ENCODE results near the gene RBM15B. TPM values are rescaled to one million over a fixed set of nuclear protein-coding genes. Genes with fewer than 3 reads are reported as not detected.

Gene RBM15B
- total and polyA plus RNA-seq, 9 of the 15 experiments (the other 6 are each of a cell fraction or from before 2014, with no cell fraction given), result 1.8 to 21.0 (median 10.5) TPM

GRCh38 chr3:51358981-51359380 is 32.1 kb upstream of the RBM15B start:
- Histone ChIP-seq H3K27me3 (ENCODE audit: control insufficient read depth in 2 of 2, insufficient read depth in 2 of 2, low read length in 2 of 2) (peaks cover 0 to 12% of the 10 kb centered on the region in 2 experiments; a peak in 2 of 5 replicates), H4K20me1 (replicated peaks; ENCODE audit: control insufficient read depth, insufficient read depth, low read length) (no peaks in the 10 kb centered on the region), H3K9ac (ENCODE audit: insufficient read depth in 1 of 2, low read depth in 2 of 2, low read length in 2 of 2) (no peak overlapping the region), H3K4me1 (replicated peaks in 1 of 2; ENCODE audit: control insufficient read depth in 2 of 2, insufficient read depth in 2 of 2, low read length in 2 of 2) (no peaks in the 10 kb centered on the region; a peak in 1 of 5 replicates), H3K9me1 (ENCODE audit: control insufficient read depth, insufficient read depth, low read length) (no peaks in the 10 kb centered on the region), H3K4me2 (ENCODE audit: insufficient read depth, low read length) (no peak overlapping the region), H2AFZ (ENCODE audit: low read depth, low read length) (no peak overlapping the region), H3K36me3 (ENCODE audit: control insufficient read depth, insufficient read depth, low read length) (no peaks in the 10 kb centered on the region), H3K79me2 (ENCODE audit: control insufficient read depth, insufficient read depth, low read length) (no peaks in the 10 kb centered on the region), H3K9me3 (replicated peaks; ENCODE audit: control insufficient read depth, insufficient read depth, low read depth, low read length) (no peaks in the 10 kb centered on the region), H3K4me3 (no peak overlapping the region), H3K27ac (ENCODE audit: extremely low read depth, low read depth, low read length) (no peak overlapping the region)
- DNase-seq (ENCODE audit: extremely low read depth in 1 of 4, low spot score in 3 of 4), result no peak
- ChIA-PET POLR2A (interaction anchor here (0.6 to 1.1 kb wide), 2 partner anchors 13 to 294 kb away, joined by 3 to 4 read pairs; no protein-coding TSS in a partner anchor), CTCF (ENCODE audit: low intra/inter-chr PET ratio) (no interaction called here)
- intact Hi-C loops (cut with micrococcal nuclease) (no loop called here), in situ Hi-C loops (cut with MboI) (no loop called here)
- no peak for ATAC-seq
- FAIRE-seq, result no peak
- no TSS peak for BruUV-seq (replicated peaks)
- TF ChIP-seq MXI1 (IDR thresholded peaks at IDR 0.05; ENCODE audit: low read depth, low read length) (no peak), ZNF316 (IDR thresholded peaks at IDR 0.05) (no peak), FUS (optimal IDR thresholded peaks at IDR 0.05; ENCODE audit: low read depth, low read length) (no peak), E2F5 (CRISPR knock-in tag; IDR thresholded peaks at IDR 0.05) (no peak), CTCFL (IDR thresholded peaks at IDR 0.05; ENCODE audit: borderline replicate concordance, insufficient read depth, low read depth, low read length, poor library complexity, severe bottlenecking) (no peak), RFX7 (CRISPR knock-in tag; IDR thresholded peaks at IDR 0.05) (no peak), PHB2 (IDR thresholded peaks at IDR 0.05; ENCODE audit: low read depth) (no peak), ZNF12 (CRISPR knock-in tag; IDR thresholded peaks at IDR 0.05) (no peak), DEAF1 (CRISPR knock-in tag; IDR thresholded peaks at IDR 0.05) (no peak), HMG20B (CRISPR knock-in tag; IDR thresholded peaks at IDR 0.05) (no peak), GATA2 (CRISPR knock-in tag; IDR thresholded peaks at IDR 0.05) (no peak), ZBTB49 (CRISPR knock-in tag; IDR thresholded peaks at IDR 0.05; ENCODE audit: borderline replicate concordance) (no peak), ZNF282 (CRISPR knock-in tag; IDR thresholded peaks at IDR 0.05) (no peak), FOXJ3 (CRISPR knock-in tag; IDR thresholded peaks at IDR 0.05) (no peak), SIN3A (IDR thresholded peaks at IDR 0.05; ENCODE audit: borderline replicate concordance in 2 of 2, control insufficient read depth in 1 of 2, low read depth in 2 of 2, low read length in 2 of 2) (no peak)
- WGBS (ENCODE audit: insufficient coverage, low coverage, missing lambda C conversion rate), result 0% methylated on average over 3 of the region's 3 CpGs

Measured in K562 (cell line).